ENCODE results near the gene GALNT10. TPM values are rescaled to one million over a fixed set of nuclear protein-coding genes. Genes with fewer than 3 reads are reported as not detected.

GALNT10 gene
- polyA plus RNA-seq, 3 donors, result 25.9 to 29.1 (median 27.5) TPM

DNA sequence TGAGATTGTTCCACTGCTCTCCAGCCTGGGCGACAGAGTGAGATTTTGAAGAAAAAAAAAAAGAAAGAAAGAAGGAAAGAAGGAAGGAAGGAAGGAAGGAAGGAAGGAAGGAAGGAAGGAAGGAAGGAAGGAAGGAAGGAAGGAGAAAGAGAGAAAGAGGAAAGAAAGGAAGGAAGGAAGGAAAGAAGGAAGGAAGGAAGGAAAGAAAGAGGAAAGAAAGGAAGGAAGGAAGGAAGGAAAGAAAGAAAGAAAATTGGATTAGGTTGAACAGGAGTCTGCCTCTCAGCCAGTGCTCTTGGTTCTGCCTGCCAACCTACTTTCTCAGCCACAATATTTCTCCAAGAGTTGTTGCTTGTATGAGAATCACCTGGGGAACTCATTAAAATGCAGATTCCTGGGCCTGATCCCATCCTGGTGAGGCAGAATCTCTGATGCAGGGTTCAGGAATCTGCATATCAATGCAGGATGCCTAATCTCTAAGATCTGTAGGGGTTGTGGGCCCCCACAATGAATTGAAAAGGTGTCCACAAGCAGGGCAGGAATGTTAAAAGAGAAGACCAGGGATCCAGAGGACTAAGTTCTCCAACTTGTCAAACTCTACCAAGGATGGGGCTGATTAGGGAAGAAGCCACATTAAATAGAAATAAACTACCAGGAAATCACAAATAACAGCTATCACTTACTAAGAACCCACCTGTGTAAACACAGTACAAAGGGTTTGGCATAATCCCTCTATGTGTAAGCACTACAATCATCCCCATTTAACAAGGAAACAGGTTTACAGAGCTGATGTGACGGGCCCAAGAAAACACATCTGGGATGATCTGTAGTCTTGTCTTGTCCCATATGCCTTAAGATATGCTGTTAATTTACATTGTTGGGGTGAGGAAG is 23.4 kb upstream of the GALNT10 start:
- no peak for DNase-seq (ENCODE audit: extremely low read depth in 1 of 11, low read depth in 9 of 11, low spot score in 4 of 11)

DNA sequence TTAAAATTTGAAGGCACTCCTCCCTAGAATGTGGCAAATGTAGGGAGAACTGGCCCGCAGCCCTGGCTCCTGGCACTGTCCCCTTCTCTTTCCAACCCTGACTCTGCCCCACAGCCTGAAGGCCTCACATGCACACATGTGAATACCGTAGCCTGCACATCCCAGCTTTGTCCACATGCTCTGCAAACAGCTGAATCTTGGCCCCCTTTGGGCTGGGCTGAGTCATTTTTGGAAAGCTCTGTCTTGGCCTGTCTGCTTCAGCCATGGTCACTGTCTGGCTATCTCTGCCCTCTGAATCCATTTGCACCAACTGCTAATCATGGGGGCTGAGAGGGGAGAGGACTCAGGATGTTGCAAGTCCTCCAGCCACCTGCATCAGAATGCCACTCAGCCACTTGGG is 22.1 kb upstream of the GALNT10 start:
- no peak for DNase-seq (ENCODE audit: extremely low read depth in 1 of 11, low read depth in 9 of 11, low spot score in 4 of 11)

DNA sequence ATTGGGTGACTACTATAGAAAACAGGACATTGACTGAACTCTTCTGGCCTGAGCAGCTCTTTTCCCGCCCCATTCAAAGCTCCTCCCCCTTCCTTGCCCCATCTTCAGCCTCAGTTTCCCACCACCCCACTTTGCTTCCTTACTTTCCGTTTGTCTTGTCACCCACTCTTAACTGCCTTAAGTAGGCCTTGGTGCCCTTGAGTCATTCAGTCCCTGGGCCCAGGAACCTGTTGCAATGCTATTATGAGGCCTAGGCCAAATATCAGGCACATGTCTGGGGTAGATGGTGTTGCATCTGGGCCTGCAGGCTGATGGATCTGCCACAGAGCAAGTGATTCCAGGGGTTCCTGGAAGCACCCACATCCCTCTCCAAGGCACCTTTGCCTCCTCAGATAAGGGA is 17.7 kb upstream of the GALNT10 start:
- no peak for DNase-seq (ENCODE audit: extremely low read depth in 1 of 11, low read depth in 9 of 11, low spot score in 4 of 11)

DNA sequence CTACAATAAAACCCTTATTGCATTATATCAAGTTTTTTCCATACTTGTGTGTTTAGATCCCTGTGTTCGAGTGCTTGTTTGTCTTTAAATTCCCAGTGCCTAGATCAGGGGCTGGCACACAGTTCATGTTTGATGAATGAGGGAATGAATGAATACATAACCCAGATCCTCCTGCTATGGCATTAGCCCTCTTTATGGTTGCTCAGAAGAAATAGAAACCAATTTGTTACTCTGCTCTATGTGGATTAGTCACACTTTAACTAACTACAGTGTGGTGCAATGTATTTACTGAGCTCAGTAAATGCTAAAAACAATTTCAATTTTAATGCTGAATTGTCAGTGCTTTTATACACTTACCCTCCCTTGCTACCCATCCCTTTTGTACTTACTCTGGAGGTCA is 16.4 kb upstream of the GALNT10 start:
- no peak for DNase-seq (ENCODE audit: extremely low read depth in 1 of 11, low read depth in 9 of 11, low spot score in 4 of 11)

DNA sequence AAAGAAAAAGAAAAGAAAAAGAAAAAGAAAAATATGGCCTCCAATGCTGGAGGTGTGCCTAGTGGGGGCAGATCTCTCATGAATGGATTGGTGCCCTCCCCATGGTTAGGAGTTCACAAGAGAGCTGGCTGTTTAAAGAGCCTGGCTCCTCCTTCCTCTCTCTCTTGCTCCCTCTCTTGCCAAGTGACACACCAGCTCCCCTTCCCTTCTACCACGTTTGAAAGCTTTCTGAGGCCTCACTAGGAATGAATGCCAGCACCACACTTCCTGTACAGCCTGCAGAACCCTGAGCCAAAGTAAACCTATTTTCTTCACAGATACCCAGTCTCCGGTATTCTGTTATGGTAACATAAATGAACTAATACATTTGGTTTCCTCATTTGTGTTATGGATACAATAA is 14.4 kb upstream of the GALNT10 start:
- DNase-seq (ENCODE audit: extremely low read depth in 1 of 11, low read depth in 9 of 11, low spot score in 4 of 11), result no peak

- DNase-seq (ENCODE audit: extremely low read depth in 1 of 11, low read depth in 9 of 11, low spot score in 4 of 11), result no peak
Measured at GRCh38 chr5:154178661-154179060, 11.9 kb upstream of the GALNT10 start.

DNA sequence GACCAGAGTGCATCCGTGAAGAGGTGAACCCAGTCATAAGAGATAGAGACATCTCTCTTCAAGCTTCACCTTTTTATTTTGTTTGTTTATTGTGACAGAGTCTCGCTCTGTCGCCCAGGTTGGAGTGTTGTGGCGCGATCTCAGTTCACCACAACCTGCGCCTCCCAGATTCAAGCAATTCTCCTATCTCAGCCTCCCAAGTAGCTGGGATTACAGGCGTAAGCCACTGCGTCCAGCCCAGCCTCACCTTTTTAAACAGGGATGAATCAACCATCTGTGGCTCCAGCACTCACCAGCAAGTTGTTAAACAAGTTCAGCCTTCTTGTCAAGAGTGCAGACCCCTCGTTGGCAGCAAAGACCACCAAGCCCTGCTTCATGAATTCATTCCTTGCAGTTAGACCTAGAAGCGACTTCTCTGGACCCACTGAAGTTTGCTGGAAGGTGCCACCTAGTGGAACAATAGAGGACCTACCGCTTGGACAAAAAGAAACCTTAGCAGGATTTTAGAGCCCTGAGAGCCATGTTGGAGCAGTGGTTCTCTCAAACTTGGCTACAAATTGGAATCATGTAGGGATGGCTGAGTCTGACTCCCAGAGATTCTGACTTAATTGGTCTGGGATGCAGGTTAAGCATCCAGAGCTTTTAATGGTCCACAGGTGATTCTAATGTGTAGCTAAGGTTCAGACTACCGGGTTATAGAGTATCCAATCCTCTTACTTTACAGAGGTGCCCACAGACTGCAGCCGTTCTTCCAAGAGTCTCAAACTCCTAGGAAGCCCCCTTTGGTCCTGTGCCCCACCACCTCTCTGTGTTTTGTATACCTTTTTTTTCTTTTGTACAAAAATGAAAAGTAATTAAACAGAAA is 10.5 kb upstream of the GALNT10 start:
- peak in 2 of 11 donors; percentile 46 to 47 for DNase-seq (ENCODE audit: extremely low read depth in 1 of 11, low read depth in 9 of 11, low spot score in 4 of 11)

GRCh38 chr5:154181161-154181560 is 9.4 kb upstream of the GALNT10 start:
- no peak for DNase-seq (ENCODE audit: extremely low read depth in 1 of 11, low read depth in 9 of 11, low spot score in 4 of 11)

- peak in 1 of 11 donors; percentile 3 for DNase-seq (ENCODE audit: extremely low read depth in 1 of 11, low read depth in 9 of 11, low spot score in 4 of 11)
Measured at GRCh38 chr5:154189256-154189818, 1.2 kb upstream of the GALNT10 start.

DNA sequence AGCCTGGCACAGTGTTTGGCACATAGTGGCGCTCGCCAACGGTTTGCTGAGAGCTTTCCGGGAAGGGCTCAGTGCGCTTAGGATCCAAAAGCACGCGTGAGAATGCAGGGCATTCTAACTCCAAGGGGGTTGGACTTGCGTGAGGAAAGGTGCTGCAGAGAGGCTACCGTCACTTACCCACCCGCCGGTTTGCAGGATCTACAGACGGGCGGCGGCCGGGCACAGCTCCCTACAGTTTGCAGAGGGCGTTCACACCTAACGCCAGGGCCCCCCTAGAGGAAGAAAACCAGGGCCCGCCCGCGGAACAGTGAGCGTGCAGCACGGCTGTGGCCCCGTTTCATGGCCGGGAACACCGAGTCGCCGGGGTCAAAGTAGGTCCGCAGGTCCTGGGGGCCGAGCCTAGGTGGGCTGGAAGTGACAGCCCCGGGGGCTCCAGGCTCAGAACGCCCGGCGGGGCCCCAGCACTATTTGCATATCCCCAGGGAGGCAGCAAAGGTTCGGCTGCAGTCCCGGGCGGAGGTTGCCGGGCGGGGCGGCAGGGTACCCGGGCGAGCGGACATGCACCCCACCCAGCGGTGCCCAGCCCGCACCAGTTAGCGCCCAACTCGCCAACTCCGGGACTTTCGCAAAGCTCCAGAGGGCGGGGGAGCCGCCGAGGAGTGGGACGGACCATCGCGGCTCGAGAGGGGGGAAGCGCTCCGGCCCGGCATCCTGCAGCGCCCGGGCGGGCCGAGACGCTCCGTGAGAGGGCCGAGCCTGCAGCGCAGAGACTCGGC is 526 bp upstream of the GALNT10 start:
- peak in 8 of 11 donors; percentile 44 to 73 (median 68) for DNase-seq (ENCODE audit: extremely low read depth in 1 of 11, low read depth in 9 of 11, low spot score in 4 of 11)

DNA sequence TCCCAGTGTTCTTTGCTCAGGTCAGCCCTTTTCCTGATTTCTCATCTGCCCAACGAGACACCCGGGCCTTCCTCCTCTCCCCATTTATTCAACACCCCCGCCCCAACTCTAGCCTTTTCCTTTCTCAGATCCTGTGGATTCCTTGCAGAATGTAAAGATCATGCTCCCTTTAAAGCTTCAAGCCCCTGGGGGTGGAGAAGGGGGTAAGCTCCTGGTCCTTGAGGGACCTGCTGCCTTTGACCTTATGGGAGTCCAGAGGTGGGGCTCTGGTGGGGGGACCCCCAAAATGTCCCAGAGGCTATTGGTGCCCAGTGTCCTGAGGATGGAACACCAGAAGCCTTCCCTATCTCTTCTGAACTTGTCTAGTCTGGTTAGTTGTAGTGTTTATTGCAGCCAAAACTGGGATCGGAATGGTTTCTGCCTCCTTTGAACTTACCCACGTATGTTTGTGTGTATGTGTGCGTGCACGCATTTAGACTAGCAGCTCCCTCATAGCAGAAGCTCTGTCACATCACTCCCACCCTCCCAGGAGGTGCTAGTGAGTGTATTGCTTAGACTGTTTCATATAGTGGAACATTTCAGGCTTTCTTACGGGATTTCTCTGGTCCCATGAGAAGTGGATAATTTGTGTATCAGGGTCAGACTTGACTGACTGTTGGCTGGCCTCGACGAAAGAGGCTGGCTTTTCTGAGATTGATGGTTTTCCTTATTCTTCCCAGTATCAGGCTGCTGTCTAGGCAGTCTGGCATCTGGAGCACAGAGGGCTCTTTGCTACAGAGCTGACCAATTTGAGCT is 1.1 kb downstream of the GALNT10 start:
- peak in 1 of 11 donors; percentile 4 for DNase-seq (ENCODE audit: extremely low read depth in 1 of 11, low read depth in 9 of 11, low spot score in 4 of 11)

GRCh38 chr5:154193283-154193682 is 2.8 kb downstream of the GALNT10 start:
- DNase-seq (ENCODE audit: extremely low read depth in 1 of 11, low read depth in 9 of 11, low spot score in 4 of 11), result no peak

GRCh38 chr5:154193701-154194121 is 3.2 kb downstream of the GALNT10 start:
- DNase-seq (ENCODE audit: extremely low read depth in 1 of 11, low read depth in 9 of 11, low spot score in 4 of 11), result no peak

GRCh38 chr5:154194345-154195329 is 4.1 kb downstream of the GALNT10 start:
- peak in 2 of 11 donors; percentile 11 to 20 for DNase-seq (ENCODE audit: extremely low read depth in 1 of 11, low read depth in 9 of 11, low spot score in 4 of 11)

DNA sequence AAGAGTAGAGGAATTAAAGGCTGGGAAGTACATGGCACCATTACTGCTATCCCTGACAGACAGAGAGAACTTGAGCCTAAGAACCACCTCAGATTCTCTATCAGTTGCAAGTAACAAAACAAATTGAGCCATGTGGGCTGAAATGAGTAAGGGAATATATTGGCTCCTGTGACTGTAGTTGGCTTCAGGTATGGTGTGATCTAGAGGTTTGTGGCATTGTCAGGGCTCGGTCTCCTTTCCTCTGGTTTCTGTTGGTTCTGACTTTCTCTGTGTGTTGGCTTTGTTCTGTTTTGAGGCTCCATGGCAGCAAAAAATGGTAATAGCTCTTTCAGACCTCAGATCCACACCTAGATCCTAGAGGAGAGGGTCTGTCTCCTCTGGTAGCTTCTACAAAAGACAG is 5.7 kb downstream of the GALNT10 start:
- no peak for DNase-seq (ENCODE audit: extremely low read depth in 1 of 11, low read depth in 9 of 11, low spot score in 4 of 11)

GRCh38 chr5:154196955-154197652 is 6.6 kb downstream of the GALNT10 start:
- DNase-seq (ENCODE audit: extremely low read depth in 1 of 11, low read depth in 9 of 11, low spot score in 4 of 11), result peak in 1 of 11 donors; percentile 33
